Pancreas (tissue), 10 donors: ENCODE measurements around the gene SLC39A11. TPM values are rescaled to one million over a fixed set of nuclear protein-coding genes. Genes with fewer than 3 reads are reported as not detected.

Experiments used
- ATAC-seq, 4 donors: fragments of 200-7000 bp; cut with Tn5 transposase; one replicate each; pipeline versions ENCODE4 v1.8.0 to v1.9.1; 2020; ENCODE audit warnings: mild to moderate bottlenecking in 4 of 4, moderate library complexity in 4 of 4
- DNase-seq, 6 donors: peaks; one replicate each; pipeline ENCODE4 v3.0.0-alpha.2; 2020
- FAIRE-seq: peaks from 2 replicates; lab custom pipeline; 2012; peaks lifted over from hg19 to GRCh38; lab: Jason Lieb, UNC
- H3K27ac ChIP-seq, 4 donors: fragments of 200-600 bp; sonication (generic); 1 replicate in 3 of 4; 2 replicates in 1 of 4; pipeline versions ENCODE4 v1.5.0 to v1.8.0; 2020
- H3K27me3 ChIP-seq, 4 donors: fragments of 200-600 bp; one replicate each; pipeline ENCODE4 v1.8.0; 2021
- H3K36me3 ChIP-seq, 3 donors: fragments of 200-600 bp; sonication (generic) in 1 of 3; one replicate each; pipeline versions ENCODE4 v1.5.0 to v1.8.0; 2020 to 2021
- H3K4me1 ChIP-seq, 3 donors: fragments of 200-600 bp; one replicate each; pipeline ENCODE4 v1.8.0; 2021
- H3K4me3 ChIP-seq, 4 donors: fragments of 200-600 bp; sonication (generic) in 2 of 4; one replicate each; pipeline versions ENCODE4 v1.5.0 to v1.8.0; 2020 to 2021
- H3K9me3 ChIP-seq, 4 donors: fragments of 200-600 bp; one replicate each; pipeline ENCODE4 v1.8.0; 2021
- WGBS, 2 donors: extraction: QIAGEN DNeasy Blood & Tissue Kit; methylation state at CpG; one replicate each; pipeline ENCODE4 v1.1.7; 2013; 5-methylcytosine and 5-hydroxymethylcytosine counted together
- intact Hi-C, 3 donors: fragments of 100-400 bp; cut with DNase I; formaldehyde crosslinking; loops; one replicate each; pipeline versions ENCODE4 v1.11.1 to v1.14.2; 2022
- polyA plus RNA-seq, 2 donors: library from polyadenylated mRNA; stranded (reverse); fragments of 200-250 nt; gene quantifications; one replicate each; pipeline ENCODE4 v1.2.3, GENCODE V29; 2013
- total RNA-seq, 6 donors: library from RNA; stranded (reverse); fragmentation: NEBNext Ultra II Directional in 4 of 6; extraction: Animal tissue kit (Norgen Biotek cat#: 25700) in 4 of 6; gene quantifications; one replicate each; pipeline versions ENCODE4 v1.2.1 to v1.2.4, GENCODE V29; 2021 to 2023
- TF ChIP-seq, protein P1 (sequence below), 4 donors: fragments of 200-600 bp; sonication (generic) in 3 of 4; IDR thresholded peaks; one replicate each; pipeline versions ENCODE4 v1.5.0 to v1.8.0; 2021; ENCODE audit warnings: antibody characterized with exemption in 4 of 4
- donor health status: healthy with polysubstance abuse.
- donor health status: DM: no; HTN: no; CAD: no; lungs with moderate emphysema.
- donor health status: DM: no; HTN: no; CAD: no.
- donor health status: control.
- donor health status: control.
- donor health status: Bipolar disorder and iron deficiency.
- donor health status: DM: yes; HTN: yes; CAD: no.
- donor health status: DM: no; HTN: no; CAD: no.
- donor health status: DM: no; HTN: no; CAD: no.
- donor health status: DM: yes; HTN: yes; CAD: no.

The SLC39A11 gene
- total and polyA plus RNA-seq, 8 donors: 7.9 to 32.9 (median 19.9) TPM

DNA sequence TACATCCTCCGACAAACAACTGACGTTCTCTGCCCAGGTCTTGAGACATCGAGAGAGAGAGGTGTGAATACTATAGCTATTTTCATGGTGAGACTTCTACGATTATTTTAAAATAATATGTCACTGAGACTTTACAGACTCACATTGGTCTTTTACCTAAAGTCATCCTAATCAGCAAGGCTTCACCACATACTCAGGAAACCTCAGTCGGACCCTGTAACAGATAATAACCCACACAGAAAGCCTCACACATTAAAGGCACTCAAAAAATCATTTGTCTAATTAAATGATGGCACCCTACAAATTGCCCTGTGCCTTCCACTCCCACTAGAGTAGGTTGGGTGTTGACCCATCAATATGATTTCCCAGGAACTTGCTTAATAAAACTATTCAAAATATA lies 19.8 kb upstream of the SLC39A11 start:
- intact Hi-C loops: no loop called here
- ATAC-seq (no peak), FAIRE-seq (no peak), DNase-seq (no peak)
- Histone ChIP-seq H3K27me3 (no peaks in the 10 kb centered on the region), H3K4me3 (no peak overlapping the region), H3K36me3 (no peaks in the 10 kb centered on the region), H3K27ac (no peak overlapping the region), H3K9me3 (no peaks in the 10 kb centered on the region), H3K4me1 (no peaks in the 10 kb centered on the region)
- 88% methylated on average over 5 of the region's 5 CpGs for WGBS, 2 donors
- TF ChIP-seq, protein P1, sequence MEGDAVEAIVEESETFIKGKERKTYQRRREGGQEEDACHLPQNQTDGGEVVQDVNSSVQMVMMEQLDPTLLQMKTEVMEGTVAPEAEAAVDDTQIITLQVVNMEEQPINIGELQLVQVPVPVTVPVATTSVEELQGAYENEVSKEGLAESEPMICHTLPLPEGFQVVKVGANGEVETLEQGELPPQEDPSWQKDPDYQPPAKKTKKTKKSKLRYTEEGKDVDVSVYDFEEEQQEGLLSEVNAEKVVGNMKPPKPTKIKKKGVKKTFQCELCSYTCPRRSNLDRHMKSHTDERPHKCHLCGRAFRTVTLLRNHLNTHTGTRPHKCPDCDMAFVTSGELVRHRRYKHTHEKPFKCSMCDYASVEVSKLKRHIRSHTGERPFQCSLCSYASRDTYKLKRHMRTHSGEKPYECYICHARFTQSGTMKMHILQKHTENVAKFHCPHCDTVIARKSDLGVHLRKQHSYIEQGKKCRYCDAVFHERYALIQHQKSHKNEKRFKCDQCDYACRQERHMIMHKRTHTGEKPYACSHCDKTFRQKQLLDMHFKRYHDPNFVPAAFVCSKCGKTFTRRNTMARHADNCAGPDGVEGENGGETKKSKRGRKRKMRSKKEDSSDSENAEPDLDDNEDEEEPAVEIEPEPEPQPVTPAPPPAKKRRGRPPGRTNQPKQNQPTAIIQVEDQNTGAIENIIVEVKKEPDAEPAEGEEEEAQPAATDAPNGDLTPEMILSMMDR (IDR thresholded peaks at IDR 0.05): no peak

DNA sequence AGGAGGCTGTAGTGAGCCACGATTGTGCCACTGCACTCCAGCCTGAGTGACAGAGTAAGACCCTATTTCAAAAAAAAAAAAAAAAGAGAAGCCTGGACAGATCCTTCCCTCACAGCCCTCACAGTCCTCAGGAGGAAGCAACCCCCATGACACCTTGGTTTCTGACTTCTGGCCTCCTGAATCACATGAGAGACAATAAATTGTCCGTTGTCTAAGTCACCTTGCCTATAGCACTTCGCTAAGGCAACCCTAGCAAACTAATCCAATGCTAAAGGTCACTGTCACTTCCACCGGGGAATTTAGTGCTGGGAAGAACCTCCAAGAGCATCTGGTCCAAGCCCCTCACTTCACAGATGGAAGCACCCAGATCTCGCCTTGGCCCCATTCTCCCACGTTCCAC lies 18.9 kb upstream of the SLC39A11 start:
- FAIRE-seq (no peak), ATAC-seq (no peak), DNase-seq (no peak)
- H3K4me3 ChIP-seq: no peak overlapping the region
- no peak overlapping the region for H3K27ac ChIP-seq
- no peaks in the 10 kb centered on the region for H3K4me1 ChIP-seq
- intact Hi-C loops: no loop called here
- WGBS, 2 donors: 86 to 90% methylated on average over 6 of the region's 6 CpGs
- no peaks in the 10 kb centered on the region for H3K9me3 ChIP-seq
- H3K27me3 ChIP-seq: no peaks in the 10 kb centered on the region
- no peaks in the 10 kb centered on the region for H3K36me3 ChIP-seq
- TF ChIP-seq, protein P1 (IDR thresholded peaks at IDR 0.05): no peak

DNA sequence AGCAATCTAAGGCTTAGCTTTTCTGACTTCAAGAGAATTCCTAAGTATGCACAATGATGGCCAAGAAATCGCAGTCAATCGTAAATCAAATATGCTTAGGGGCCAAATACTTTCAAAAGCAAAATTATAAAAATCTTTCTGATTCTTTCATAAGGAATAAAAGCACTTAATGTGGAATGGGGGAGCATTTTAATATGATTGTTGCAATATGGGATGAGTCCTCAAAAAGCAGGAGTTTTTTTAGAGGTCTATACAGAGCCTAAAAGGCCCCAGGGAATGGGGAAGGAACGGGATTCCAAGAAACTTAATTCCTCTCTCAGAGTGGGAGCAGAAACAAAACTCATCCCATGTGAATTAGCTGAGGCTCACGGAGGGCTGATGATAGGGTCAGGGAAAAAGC lies 14.7 kb upstream of the SLC39A11 start:
- no peaks in the 10 kb centered on the region for H3K27me3 ChIP-seq
- 76 to 87% methylated on average over 4 of the region's 4 CpGs for WGBS, 2 donors
- no peak overlapping the region for H3K27ac ChIP-seq
- ATAC-seq (no peak), DNase-seq (no peak), FAIRE-seq (no peak)
- H3K4me3 ChIP-seq: no peak overlapping the region
- no peaks in the 10 kb centered on the region for H3K4me1 ChIP-seq
- TF ChIP-seq, protein P1 (IDR thresholded peaks at IDR 0.05): no peak
- no peaks in the 10 kb centered on the region for H3K36me3 ChIP-seq
- no peaks in the 10 kb centered on the region for H3K9me3 ChIP-seq
- intact Hi-C loops: no loop called here

DNA sequence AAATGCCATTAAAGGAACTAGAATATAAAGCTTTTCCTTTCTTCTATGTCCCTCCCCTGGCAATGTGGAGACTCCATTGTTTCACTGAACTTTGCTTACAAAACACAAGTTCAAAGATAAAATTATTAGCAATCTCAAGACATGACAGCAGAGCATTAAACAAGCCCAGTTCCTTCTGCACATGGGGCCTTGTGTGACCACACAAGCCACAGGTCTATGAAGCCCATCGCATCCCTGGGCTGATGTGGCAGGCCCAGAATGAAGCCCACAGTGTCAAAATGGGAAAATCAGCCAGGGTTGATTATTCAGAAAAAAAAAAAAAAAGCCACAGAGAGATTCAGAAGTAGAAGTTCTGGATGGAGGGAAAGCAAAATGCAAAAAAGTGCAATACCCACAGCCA lies 12.9 kb upstream of the SLC39A11 start:
- 94 to 100% methylated on average over 1 of the region's 1 CpG for WGBS, 2 donors
- ATAC-seq (no peak), DNase-seq (no peak), FAIRE-seq (no peak)
- Histone ChIP-seq H3K9me3 (no peaks in the 10 kb centered on the region), H3K4me1 (no peaks in the 10 kb centered on the region), H3K27me3 (no peaks in the 10 kb centered on the region), H3K27ac (no peak overlapping the region), H3K36me3 (no peaks in the 10 kb centered on the region), H3K4me3 (no peak overlapping the region)
- TF ChIP-seq, protein P1 (IDR thresholded peaks at IDR 0.05): no peak
- intact Hi-C loops: no loop called here

DNA sequence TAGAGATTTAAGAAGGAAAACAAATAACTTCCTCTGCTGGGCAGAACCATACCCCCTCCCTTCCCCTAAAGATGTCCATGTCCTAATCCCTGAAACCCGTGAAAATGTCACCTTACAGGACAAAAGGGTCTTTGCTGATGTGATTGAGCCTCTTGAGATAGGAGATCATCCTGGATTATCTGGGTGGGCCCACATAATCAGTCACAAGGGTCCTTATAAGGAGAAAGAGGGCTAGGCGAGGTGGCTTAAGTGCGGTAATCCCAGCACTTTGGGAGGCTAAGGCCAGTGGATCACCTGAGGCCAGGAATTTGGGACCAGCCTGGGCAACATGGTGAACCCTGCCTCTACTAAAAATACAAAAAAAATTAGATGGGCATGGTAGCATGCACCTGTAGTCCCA lies 12.0 kb upstream of the SLC39A11 start:
- Histone ChIP-seq H3K4me3 (no peak overlapping the region), H3K27me3 (no peaks in the 10 kb centered on the region), H3K36me3 (no peaks in the 10 kb centered on the region), H3K4me1 (no peaks in the 10 kb centered on the region), H3K27ac (no peak overlapping the region), H3K9me3 (no peaks in the 10 kb centered on the region)
- ATAC-seq (no peak), DNase-seq (no peak), FAIRE-seq (no peak)
- TF ChIP-seq, protein P1 (IDR thresholded peaks at IDR 0.05): no peak
- intact Hi-C loops: no loop called here
- WGBS, 2 donors: 94 to 97% methylated on average over 3 of the region's 3 CpGs
